ENCODE results near the gene ENTPD1. TPM values are rescaled to one million over a fixed set of nuclear protein-coding genes. Genes with fewer than 3 reads are reported as not detected.

ENTPD1 gene
- total RNA-seq, 1 donor from 2014 or later, result 1.5 TPM

- TF ChIP-seq CTCF (IDR thresholded peaks at IDR 0.05), result no peak
- no peaks in the 10 kb centered on the region for H3K27me3 Mint-ChIP-seq (ENCODE audit: unreplicated experiment)
- no peak for DNase-seq (ENCODE audit: extremely low spot score, unreplicated experiment)
- H3K9me3 Mint-ChIP-seq (ENCODE audit: unreplicated experiment), result no peaks in the 10 kb centered on the region
- H3K36me3 Mint-ChIP-seq (ENCODE audit: unreplicated experiment), result no peaks in the 10 kb centered on the region
- H3K4me3 Mint-ChIP-seq (ENCODE audit: unreplicated experiment), result no peak overlapping the region
- no peaks in the 10 kb centered on the region for H3K4me1 Mint-ChIP-seq (ENCODE audit: unreplicated experiment)
- no peak overlapping the region for H3K27ac Mint-ChIP-seq (ENCODE audit: unreplicated experiment)
These were observed 75.1 kb downstream of the ENTPD1 start for GRCh38 chr10:95831076-95831475.

- Mint-ChIP-seq H3K4me3 (ENCODE audit: unreplicated experiment) (no peak overlapping the region), H3K27me3 (ENCODE audit: unreplicated experiment) (no peaks in the 10 kb centered on the region), H3K4me1 (ENCODE audit: unreplicated experiment) (no peaks in the 10 kb centered on the region), H3K36me3 (ENCODE audit: unreplicated experiment) (no peaks in the 10 kb centered on the region), H3K27ac (ENCODE audit: unreplicated experiment) (no peak overlapping the region), H3K9me3 (ENCODE audit: unreplicated experiment) (no peaks in the 10 kb centered on the region)
- no peak for TF ChIP-seq CTCF (IDR thresholded peaks at IDR 0.05)
- DNase-seq (ENCODE audit: extremely low spot score, unreplicated experiment), result no peak
These were observed 75.6 kb downstream of the ENTPD1 start for GRCh38 chr10:95831515-95831914.

GRCh38 chr10:95832216-95833041 lies 76.5 kb downstream of the ENTPD1 start:
- no peak for TF ChIP-seq CTCF (IDR thresholded peaks at IDR 0.05)
- no peak overlapping the region for H3K27ac Mint-ChIP-seq (ENCODE audit: unreplicated experiment)
- no peaks in the 10 kb centered on the region for H3K36me3 Mint-ChIP-seq (ENCODE audit: unreplicated experiment)
- no peaks in the 10 kb centered on the region for H3K9me3 Mint-ChIP-seq (ENCODE audit: unreplicated experiment)
- no peaks in the 10 kb centered on the region for H3K4me1 Mint-ChIP-seq (ENCODE audit: unreplicated experiment)
- H3K27me3 Mint-ChIP-seq (ENCODE audit: unreplicated experiment), result no peaks in the 10 kb centered on the region
- no peak overlapping the region for H3K4me3 Mint-ChIP-seq (ENCODE audit: unreplicated experiment)
- DNase-seq (ENCODE audit: extremely low spot score, unreplicated experiment), result no peak

- no peak overlapping the region for H3K4me3 Mint-ChIP-seq (ENCODE audit: unreplicated experiment)
- H3K9me3 Mint-ChIP-seq (ENCODE audit: unreplicated experiment), result no peaks in the 10 kb centered on the region
- no peaks in the 10 kb centered on the region for H3K36me3 Mint-ChIP-seq (ENCODE audit: unreplicated experiment)
- DNase-seq (ENCODE audit: extremely low spot score, unreplicated experiment), result no peak
- H3K27ac Mint-ChIP-seq (ENCODE audit: unreplicated experiment), result no peak overlapping the region
- no peaks in the 10 kb centered on the region for H3K4me1 Mint-ChIP-seq (ENCODE audit: unreplicated experiment)
- H3K27me3 Mint-ChIP-seq (ENCODE audit: unreplicated experiment), result no peaks in the 10 kb centered on the region
- TF ChIP-seq CTCF (IDR thresholded peaks at IDR 0.05), result no peak
These were observed 77.2 kb downstream of the ENTPD1 start for GRCh38 chr10:95833042-95833610.

GRCh38 chr10:95834406-95834805 lies 78.4 kb downstream of the ENTPD1 start:
- no peaks in the 10 kb centered on the region for H3K36me3 Mint-ChIP-seq (ENCODE audit: unreplicated experiment)
- no peak overlapping the region for H3K27ac Mint-ChIP-seq (ENCODE audit: unreplicated experiment)
- H3K9me3 Mint-ChIP-seq (ENCODE audit: unreplicated experiment), result no peaks in the 10 kb centered on the region
- no peaks in the 10 kb centered on the region for H3K27me3 Mint-ChIP-seq (ENCODE audit: unreplicated experiment)
- no peak for TF ChIP-seq CTCF (IDR thresholded peaks at IDR 0.05)
- no peaks in the 10 kb centered on the region for H3K4me1 Mint-ChIP-seq (ENCODE audit: unreplicated experiment)
- DNase-seq (ENCODE audit: extremely low spot score, unreplicated experiment), result no peak
- H3K4me3 Mint-ChIP-seq (ENCODE audit: unreplicated experiment), result no peak overlapping the region

Measured in osteocyte (in vitro differentiated cells).